Esophagus muscularis mucosa (tissue), 4 donors: Measurements from ENCODE around the gene HNRNPLL. TPM values are rescaled to one million over a fixed set of nuclear protein-coding genes. Genes with fewer than 3 reads are reported as not detected.

Experiments used
- DNase-seq: peaks from one replicate; pipeline ENCODE4 v3.0.0-alpha.2; 2017; ENCODE audit errors: extremely low spot score
- H3K27ac ChIP-seq, 4 donors: fragments of 200-600 bp; sonication (generic); replicated peaks in 1 of 4; 1 replicate in 3 of 4; 2 replicates in 1 of 4; pipeline ENCODE4 v1.5.1; 2016 to 2019; ENCODE audit warnings: mild to moderate bottlenecking in 1 of 4
- H3K27me3 ChIP-seq, 4 donors: fragments of 200-600 bp; sonication (generic); one replicate each; pipeline versions ENCODE4 v1.5.1 to v1.6.0; 2016 to 2019
- H3K36me3 ChIP-seq, 4 donors: fragments of 200-600 bp; sonication (generic); one replicate each; pipeline ENCODE4 v1.5.1; 2016 to 2019
- H3K4me1 ChIP-seq, 4 donors: fragments of 200-600 bp; sonication (generic); one replicate each; pipeline ENCODE4 v1.5.1; 2016 to 2019
- H3K4me3 ChIP-seq, 4 donors: fragments of 200-600 bp; sonication (generic); 1 replicate in 2 of 4; 2 replicates in 2 of 4; pipeline ENCODE4 v1.5.1; 2016 to 2019; ENCODE audit warnings: mild to moderate bottlenecking in 4 of 4, moderate library complexity in 1 of 4
- H3K9me3 ChIP-seq, 4 donors: fragments of 200-600 bp; sonication (generic); 1 replicate in 3 of 4; 2 replicates in 1 of 4; pipeline ENCODE4 v1.5.1; 2016 to 2019
- EP300 ChIP-seq: sonication (generic); formaldehyde crosslinking; IDR thresholded peaks from one replicate; pipeline ENCODE4 v1.6.1; 2017; ENCODE audit warnings: antibody characterized with exemption
- POLR2A ChIP-seq: fragments of 450-650 bp; IDR thresholded peaks from one replicate; pipeline ENCODE4 v1.6.1; 2017; ENCODE audit warnings: antibody characterized with exemption, moderate library complexity, mild to moderate bottlenecking, low read depth
- POLR2AphosphoS5 ChIP-seq, 2 donors: sonication (generic); formaldehyde crosslinking; IDR thresholded peaks; one replicate each; pipeline ENCODE4 v1.6.1; 2017; ENCODE audit warnings: antibody characterized with exemption in 2 of 2
- WGBS: methylation state at CpG from one replicate; pipeline ENCODE4 v1.1.5; 2018; 5-methylcytosine and 5-hydroxymethylcytosine counted together
- intact Hi-C: fragments of 100-400 bp; cut with DNase I; formaldehyde crosslinking; loops from one replicate; pipeline ENCODE4 v1.15.1; 2023
- total RNA-seq, 4 donors: library from RNA; depleted of rRNA; stranded (reverse); fragments of >200 nt; gene quantifications; one replicate each; pipeline versions ENCODE4 v1.1.0 to v1.2.1, GENCODE V29; 2016
- TF ChIP-seq, protein P1 (sequence below), 3 experiments: fragments of 200-600 bp in 2 of 3; fragments of 450-650 bp in 1 of 3; sonication (generic) in 2 of 3; IDR thresholded peaks; one replicate each; pipeline ENCODE4 v1.5.1; 2017 to 2019; ENCODE audit warnings: antibody characterized with exemption in 3 of 3, mild to moderate bottlenecking in 2 of 3, moderate library complexity in 1 of 3

HNRNPLL gene
- total RNA-seq, 4 donors from 2014 or later = 50.2 to 61.5 (median 54.0) TPM

GRCh38 chr2:38603402-38604290, 918 bp upstream of the HNRNPLL start:
- Histone ChIP-seq H3K27ac (peak overlapping the region; percentile 96 to 100 (median 99)), H3K4me3 (peak overlapping the region; percentile 76 to 99 (median 92)), H3K9me3 (no peaks in the 10 kb centered on the region), H3K36me3 (no peaks in the 10 kb centered on the region), H3K4me1 (peaks cover 15 to 34% (median 31%) of the 10 kb centered on the region in 4 donors), H3K27me3 (no peaks in the 10 kb centered on the region)
- TF ChIP-seq EP300 (no peak), POLR2AphosphoS5 (IDR thresholded peaks at IDR 0.05) (no peak), POLR2A (no peak)
- TF ChIP-seq, protein P1, sequence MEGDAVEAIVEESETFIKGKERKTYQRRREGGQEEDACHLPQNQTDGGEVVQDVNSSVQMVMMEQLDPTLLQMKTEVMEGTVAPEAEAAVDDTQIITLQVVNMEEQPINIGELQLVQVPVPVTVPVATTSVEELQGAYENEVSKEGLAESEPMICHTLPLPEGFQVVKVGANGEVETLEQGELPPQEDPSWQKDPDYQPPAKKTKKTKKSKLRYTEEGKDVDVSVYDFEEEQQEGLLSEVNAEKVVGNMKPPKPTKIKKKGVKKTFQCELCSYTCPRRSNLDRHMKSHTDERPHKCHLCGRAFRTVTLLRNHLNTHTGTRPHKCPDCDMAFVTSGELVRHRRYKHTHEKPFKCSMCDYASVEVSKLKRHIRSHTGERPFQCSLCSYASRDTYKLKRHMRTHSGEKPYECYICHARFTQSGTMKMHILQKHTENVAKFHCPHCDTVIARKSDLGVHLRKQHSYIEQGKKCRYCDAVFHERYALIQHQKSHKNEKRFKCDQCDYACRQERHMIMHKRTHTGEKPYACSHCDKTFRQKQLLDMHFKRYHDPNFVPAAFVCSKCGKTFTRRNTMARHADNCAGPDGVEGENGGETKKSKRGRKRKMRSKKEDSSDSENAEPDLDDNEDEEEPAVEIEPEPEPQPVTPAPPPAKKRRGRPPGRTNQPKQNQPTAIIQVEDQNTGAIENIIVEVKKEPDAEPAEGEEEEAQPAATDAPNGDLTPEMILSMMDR (IDR thresholded peaks at IDR 0.05) = peak; percentile 79 to 90 (median 90)
- DNase-seq = no peak
- intact Hi-C loops = loop anchor here (5.0 to 10.0 kb wide), 6 partner anchors 64 to 521 kb away; partner anchors contain the start of genes ATL2, GALM and SOS1
- WGBS = 18% methylated on average over 21 of the region's 23 CpGs

DNA sequence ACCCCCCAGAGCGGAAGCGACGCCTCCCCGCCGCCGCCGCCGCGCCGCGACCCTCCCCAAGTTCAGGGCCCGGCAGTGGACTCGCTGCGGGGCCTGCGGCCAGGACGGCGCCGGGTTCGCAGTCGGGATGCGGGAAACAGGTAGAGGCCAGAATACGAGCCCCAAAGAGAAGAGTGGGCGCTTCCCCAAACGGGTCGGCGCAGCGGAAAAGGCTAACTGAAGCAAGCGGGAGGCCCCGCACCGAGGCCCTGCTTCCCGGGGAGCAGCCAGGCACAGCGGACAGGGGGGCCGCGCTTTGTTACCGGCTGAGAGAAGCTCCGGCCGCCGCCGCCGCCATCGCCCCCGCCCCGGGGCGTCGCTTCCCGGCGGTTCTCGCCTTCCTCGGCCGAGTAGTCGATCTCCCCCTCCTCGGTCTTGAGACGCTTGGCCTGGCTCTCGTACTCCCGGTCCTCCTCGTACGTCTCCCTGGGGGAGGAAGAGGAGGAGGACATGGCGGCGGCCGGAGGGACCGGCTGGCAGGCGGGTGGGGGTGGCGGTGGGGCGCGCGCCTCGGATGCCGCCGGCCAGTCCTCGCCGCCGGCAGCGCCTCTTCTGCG, 494 bp downstream of the HNRNPLL start:
- 0% methylated on average over 14 of the region's 74 CpGs for WGBS
- Histone ChIP-seq H3K36me3 (no peaks in the 10 kb centered on the region), H3K27me3 (no peaks in the 10 kb centered on the region), H3K9me3 (no peaks in the 10 kb centered on the region), H3K4me3 (peak overlapping the region; percentile 76 to 99 (median 92)), H3K4me1 (peaks cover 29 to 48% (median 45%) of the 10 kb centered on the region in 4 donors), H3K27ac (peak overlapping the region; percentile 96 to 100 (median 99))
- TF ChIP-seq POLR2AphosphoS5 (IDR thresholded peaks at IDR 0.05) (no peak), POLR2A (no peak), EP300 (no peak)
- TF ChIP-seq, protein P1 (IDR thresholded peaks at IDR 0.05) = no peak
- DNase-seq = no peak
- intact Hi-C loops = loop anchor here (5.0 to 10.0 kb wide), 6 partner anchors 65 to 523 kb away; partner anchors contain the start of genes ATL2, GALM and SOS1

DNA sequence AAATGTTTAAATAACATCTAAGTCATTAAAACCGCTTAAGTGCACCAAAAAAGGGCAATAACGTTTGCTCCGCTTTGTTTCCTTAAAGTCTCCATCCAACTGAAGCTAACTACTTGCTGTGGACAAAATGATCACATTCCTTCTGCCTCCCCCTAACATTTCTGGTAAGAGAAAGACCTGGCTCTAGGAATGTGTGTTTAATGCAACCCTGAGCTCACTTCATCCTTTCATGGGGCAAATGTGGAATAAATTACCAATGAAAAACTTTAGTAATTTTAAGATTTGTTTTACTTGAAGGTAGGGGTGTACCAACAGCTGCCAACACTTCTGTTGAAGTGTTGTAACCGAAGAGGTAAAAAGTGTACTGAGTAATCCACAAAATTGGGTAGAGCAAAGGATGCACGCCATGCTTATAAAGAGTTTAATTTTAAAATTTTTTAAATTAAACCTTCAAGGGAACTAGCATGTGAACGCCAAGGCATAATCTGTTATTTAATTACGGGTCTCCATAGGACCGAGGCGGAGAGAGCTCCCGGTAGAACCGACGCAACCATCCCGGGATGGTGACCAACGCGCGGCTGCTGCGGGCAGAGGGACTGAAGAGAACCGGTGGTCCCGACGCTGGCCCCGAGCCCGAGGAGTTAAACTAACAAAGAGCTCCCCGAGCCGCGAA, 1.1 kb downstream of the HNRNPLL start:
- H3K36me3 ChIP-seq = no peaks in the 10 kb centered on the region
- TF ChIP-seq POLR2A = no peak
- TF ChIP-seq EP300 = no peak
- TF ChIP-seq, protein P1 (IDR thresholded peaks at IDR 0.05) = no peak
- no peak for TF ChIP-seq POLR2AphosphoS5 (IDR thresholded peaks at IDR 0.05)
- H3K27ac ChIP-seq = peak overlapping the region; percentile 96 to 100 (median 99)
- H3K4me3 ChIP-seq = peak overlapping the region; percentile 76 to 99 (median 92)
- peaks cover 34 to 55% (median 52%) of the 10 kb centered on the region in 4 donors for H3K4me1 ChIP-seq
- intact Hi-C loops = loop anchor here (5.0 to 10.0 kb wide), 6 partner anchors 66 to 523 kb away; partner anchors contain the start of genes ATL2, GALM and SOS1
- H3K9me3 ChIP-seq = no peaks in the 10 kb centered on the region
- WGBS = 3% methylated on average over 19 of the region's 25 CpGs
- no peak for DNase-seq
- no peaks in the 10 kb centered on the region for H3K27me3 ChIP-seq

GRCh38 chr2:38600921-38601455, 1.7 kb downstream of the HNRNPLL start:
- Histone ChIP-seq H3K36me3 (no peaks in the 10 kb centered on the region), H3K27ac (peak overlapping the region; percentile 96 to 100 (median 99)), H3K4me3 (peak overlapping the region; percentile 76 to 99 (median 92)), H3K27me3 (no peaks in the 10 kb centered on the region), H3K4me1 (peaks cover 38 to 61% (median 58%) of the 10 kb centered on the region in 4 donors), H3K9me3 (no peaks in the 10 kb centered on the region)
- WGBS = 12% methylated on average over 9 of the region's 9 CpGs
- TF ChIP-seq, protein P1 (IDR thresholded peaks at IDR 0.05) = no peak
- no peak for TF ChIP-seq POLR2AphosphoS5 (IDR thresholded peaks at IDR 0.05)
- no peak for TF ChIP-seq POLR2A
- no peak for TF ChIP-seq EP300
- no peak for DNase-seq
- intact Hi-C loops = loop anchor here (5.0 to 10.0 kb wide), 6 partner anchors 66 to 524 kb away; partner anchors contain the start of genes ATL2, GALM and SOS1
